Aorta (tissue), 5 donors: Measurements from ENCODE around the gene NLN. TPM values are rescaled to one million over a fixed set of nuclear protein-coding genes. Genes with fewer than 3 reads are reported as not detected.
"Not testable (repeated sequence)": the region's sequence is repeated elsewhere in the genome, so short reads cannot be mapped to it uniquely, and the experiment has no call there.

Experiments
- ATAC-seq: fragments of 200-7000 bp; cut with Tn5 transposase; one replicate; pipeline ENCODE4 v1.9.1; 2022; ENCODE audit warnings: moderate library complexity; ENCODE audit not compliant: low FRiP score
- DNase-seq, 2 donors: peaks; one replicate each; pipeline ENCODE4 v3.0.0-alpha.2; 2020
- H3K27ac ChIP-seq, 2 donors: one replicate each; pipeline ENCODE4 v1.5.1; 2013; ENCODE audit warnings: low read length in 2 of 2, mild to moderate bottlenecking in 2 of 2, moderate library complexity in 2 of 2, control low read depth in 1 of 2, inconsistent platforms in 1 of 2, low read depth in 1 of 2
- H3K27me3 ChIP-seq, 2 donors: one replicate each; pipeline ENCODE4 v1.6.1; 2013; ENCODE audit warnings: control low read depth in 1 of 2, low read length in 1 of 2, mild to moderate bottlenecking in 1 of 2, moderate library complexity in 1 of 2; ENCODE audit not compliant: insufficient read depth in 2 of 2, control insufficient read depth in 1 of 2
- H3K36me3 ChIP-seq, 2 donors: one replicate each; pipeline ENCODE4 v1.6.1; 2013; ENCODE audit warnings: control low read depth in 1 of 2, low read length in 1 of 2, mild to moderate bottlenecking in 1 of 2; ENCODE audit not compliant: insufficient read depth in 2 of 2, control insufficient read depth in 1 of 2
- H3K4me1 ChIP-seq, 2 donors: one replicate each; pipeline ENCODE4 v1.6.1; 2013; ENCODE audit warnings: low read length in 2 of 2, control low read depth in 1 of 2, mild to moderate bottlenecking in 1 of 2, moderate library complexity in 1 of 2; ENCODE audit not compliant: insufficient read depth in 2 of 2, control insufficient read depth in 1 of 2
- H3K4me3 ChIP-seq, 2 donors: one replicate each; pipeline ENCODE4 v1.5.1; 2013; ENCODE audit warnings: low read length in 2 of 2, control low read depth in 1 of 2, mild to moderate bottlenecking in 1 of 2
- H3K9me3 ChIP-seq: one replicate; pipeline ENCODE4 v1.6.1; 2013; ENCODE audit warnings: mild to moderate bottlenecking, low read length; ENCODE audit not compliant: control insufficient read depth
- WGBS, 2 donors: extraction: QIAGEN DNeasy Blood & Tissue Kit; methylation state at CpG; one replicate each; pipeline ENCODE4 v1.1.7; 2013; 5-methylcytosine and 5-hydroxymethylcytosine counted together
- intact Hi-C, 2 donors: fragments of 100-400 bp; cut with DNase I; formaldehyde crosslinking; loops; one replicate each; pipeline versions ENCODE4 v1.14.2 to v1.15.0; 2022
- polyA plus RNA-seq, 2 donors: library from polyadenylated mRNA; stranded (reverse); fragments of 200-250 nt; gene quantifications; one replicate each; pipeline ENCODE4 v1.2.3, GENCODE V29; 2013
- total RNA-seq, 2 donors: library from RNA; stranded (reverse); fragmentation: NEBNext Ultra II Directional; extraction: Animal tissue kit (Norgen Biotek cat#: 25700); gene quantifications; one replicate each; pipeline ENCODE4 v1.2.1, GENCODE V29; 2021
- donor health status: healthy with polysubstance abuse.
- donor health status: Bipolar disorder and iron deficiency.
- donor health status: DM: no; HTN: no; CAD: no.
- donor health status: DM: no; HTN: no; CAD: no.
- donor health status: DM: yes; HTN: yes; CAD: no.

NLN gene
- total and polyA plus RNA-seq, 4 donors, result 2.5 to 16.5 (median 10.5) TPM

- 94 to 97% methylated on average over 4 of the region's 4 CpGs for WGBS, 2 donors
- ATAC-seq, result no peak
- H3K4me3 ChIP-seq, result no peak overlapping the region
Observed at GRCh38 chr5:65802820-65803219, 80.8 kb downstream of the NLN start.

GRCh38 chr5:65803699-65804391 lies 81.8 kb downstream of the NLN start:
- WGBS, 2 donors, result 93 to 94% methylated on average over 5 of the region's 5 CpGs
- ATAC-seq, result peak; percentile 19
- intact Hi-C loops, result loop anchor here in 1 of 2 donors (10.0 kb wide), 1 partner anchor 121 kb away; the partner anchor contains the start of gene ERBIN

More at GRCh38 chr5:65802820-65803219, 80.8 kb downstream of the NLN start:
- no peaks in the 10 kb centered on the region for H3K27me3 ChIP-seq
- no peaks in the 10 kb centered on the region for H3K4me1 ChIP-seq
- H3K27ac ChIP-seq, result no peak overlapping the region
- peaks cover 0 to under 1% of the 10 kb centered on the region in 2 donors for H3K36me3 ChIP-seq
- H3K9me3 ChIP-seq, result no peaks in the 10 kb centered on the region
- intact Hi-C loops, result loop anchor here in 1 of 2 donors (10.0 kb wide), 1 partner anchor 122 kb away; the partner anchor contains the start of gene ERBIN
- DNase-seq, result no peak

DNA sequence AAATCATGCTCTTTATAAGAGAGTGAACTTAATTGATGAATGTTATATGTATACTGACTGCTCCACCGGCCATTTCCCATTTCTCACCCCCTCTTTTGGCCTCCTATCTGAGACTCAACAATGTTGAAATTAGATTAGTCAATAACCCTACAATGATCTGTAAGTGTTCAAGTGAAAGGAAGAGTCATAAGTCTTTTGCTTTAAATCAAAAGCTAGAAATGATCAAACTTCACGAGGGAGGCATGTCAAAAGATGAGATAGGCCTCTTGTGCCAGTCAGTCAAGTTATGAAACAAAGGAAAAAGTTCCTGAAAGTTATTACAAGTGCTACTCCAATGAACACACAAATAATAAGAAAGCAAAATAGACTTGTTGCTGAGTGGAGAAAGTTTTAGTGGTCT lies 83.1 kb downstream of the NLN start:
- peaks cover 0 to 2% of the 10 kb centered on the region in 2 donors for H3K4me1 ChIP-seq
- no peaks in the 10 kb centered on the region for H3K9me3 ChIP-seq
- no peak overlapping the region for H3K4me3 ChIP-seq
- no peaks in the 10 kb centered on the region for H3K36me3 ChIP-seq
- no peak overlapping the region for H3K27ac ChIP-seq
- H3K27me3 ChIP-seq, result no peaks in the 10 kb centered on the region
- DNase-seq (no peak), ATAC-seq (no peak)
- intact Hi-C loops, result loop anchor here in 1 of 2 donors (10.0 kb wide), 1 partner anchor 120 kb away; the partner anchor contains the start of gene ERBIN
- 91% methylated on average over 2 of the region's 2 CpGs for WGBS, 2 donors

More at GRCh38 chr5:65803699-65804391, 81.8 kb downstream of the NLN start:
- no peak overlapping the region for H3K4me3 ChIP-seq
- H3K27me3 ChIP-seq, result no peaks in the 10 kb centered on the region
- H3K9me3 ChIP-seq, result no peaks in the 10 kb centered on the region
- H3K36me3 ChIP-seq, result no peaks in the 10 kb centered on the region
- no peak for DNase-seq
- no peaks in the 10 kb centered on the region for H3K4me1 ChIP-seq
- H3K27ac ChIP-seq, result no peak overlapping the region

DNA sequence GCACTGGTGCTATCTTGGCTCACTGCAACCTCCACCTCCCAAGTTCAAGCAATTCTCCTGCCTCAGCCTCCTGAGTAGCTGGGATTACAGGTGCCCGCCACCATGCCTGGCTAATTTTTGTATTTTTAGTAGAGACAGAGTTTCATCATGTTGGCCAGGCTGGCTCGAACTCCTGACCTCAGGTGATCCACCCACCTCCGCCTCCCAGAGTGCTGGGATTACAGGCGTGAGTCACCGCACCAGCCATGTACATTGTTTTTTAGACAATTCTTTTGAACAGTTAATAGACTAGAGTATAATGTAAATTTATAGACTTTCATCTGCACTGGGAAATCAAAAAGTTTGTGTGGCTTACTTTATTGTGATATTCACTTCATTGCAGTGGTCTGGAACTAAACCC lies 85.5 kb downstream of the NLN start:
- H3K27me3 ChIP-seq, H3K4me3 ChIP-seq, H3K4me1 ChIP-seq, H3K36me3 ChIP-seq, H3K9me3 ChIP-seq, ATAC-seq, H3K27ac ChIP-seq, DNase-seq: not testable (repeated sequence)
- 97 to 99% methylated on average over 5 of the region's 5 CpGs for WGBS, 2 donors
- intact Hi-C loops, result loop anchor here in 1 of 2 donors (10.0 kb wide), 1 partner anchor 117 kb away; the partner anchor contains the start of gene ERBIN

DNA sequence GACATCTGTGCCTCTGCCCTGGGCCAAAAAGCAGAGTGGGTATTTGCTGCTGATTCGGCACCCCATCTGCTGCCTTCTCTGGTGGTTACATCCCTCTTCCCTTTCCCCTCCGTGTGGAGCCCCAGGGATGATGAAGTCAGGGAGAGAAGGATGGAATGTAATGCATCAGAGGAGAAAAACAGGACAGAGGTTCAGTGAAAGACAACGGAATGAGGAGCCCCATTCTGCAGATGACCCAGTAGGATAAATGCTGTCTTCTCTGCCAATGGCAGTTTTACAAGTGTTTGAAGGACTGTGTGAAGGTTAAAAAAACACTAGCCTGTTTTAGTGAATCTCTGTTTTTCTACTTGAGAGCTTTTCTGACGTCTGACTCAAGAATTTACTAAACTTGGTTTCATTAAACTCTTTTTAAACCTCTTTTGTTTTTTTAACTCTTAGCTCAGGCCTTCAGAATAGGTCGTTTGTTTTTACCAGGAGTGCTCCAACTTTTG lies 86.3 kb downstream of the NLN start:
- no peaks in the 10 kb centered on the region for H3K9me3 ChIP-seq
- H3K4me3 ChIP-seq, result no peak overlapping the region
- no peak for ATAC-seq
- intact Hi-C loops, result loop anchor here in 1 of 2 donors (10.0 kb wide), 1 partner anchor 117 kb away; the partner anchor contains the start of gene ERBIN
- peak overlapping the region in 1 of 2 donors; percentile 76 for H3K27ac ChIP-seq
- no peak for DNase-seq
- H3K27me3 ChIP-seq, result no peaks in the 10 kb centered on the region
- H3K4me1 ChIP-seq, result peaks cover 0 to 2% of the 10 kb centered on the region in 2 donors
- 20% methylated on average over 5 of the region's 5 CpGs for WGBS, 2 donors
- H3K36me3 ChIP-seq, result peaks cover 0 to under 1% of the 10 kb centered on the region in 2 donors

DNA sequence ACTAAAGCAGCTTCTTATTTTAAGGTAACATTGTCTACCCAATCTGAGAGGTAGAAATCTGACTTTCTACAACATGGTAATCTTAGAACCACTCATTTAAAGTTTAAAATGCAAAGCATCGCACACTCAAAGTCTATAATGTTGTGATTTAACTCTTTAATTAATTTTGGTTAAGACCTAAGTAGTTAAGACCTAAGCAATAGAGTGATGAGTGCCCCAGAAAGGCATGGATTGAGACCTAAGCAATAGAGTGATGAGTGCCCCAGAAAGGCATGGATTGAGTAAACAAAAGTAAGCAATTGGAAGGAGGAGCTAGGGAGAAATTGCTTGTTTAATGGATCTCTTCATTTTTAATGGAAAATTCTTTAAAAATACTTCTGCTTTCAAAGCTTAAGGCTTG lies 86.8 kb downstream of the NLN start:
- intact Hi-C loops, result loop anchor here in 1 of 2 donors (10.0 kb wide), 1 partner anchor 116 kb away; the partner anchor contains the start of gene ERBIN
- no peak for DNase-seq
- no peak for ATAC-seq
- Histone ChIP-seq H3K4me1 (peaks cover 0 to 2% of the 10 kb centered on the region in 2 donors), H3K9me3 (no peaks in the 10 kb centered on the region), H3K36me3 (peaks cover 0 to 2% of the 10 kb centered on the region in 2 donors), H3K4me3 (no peak overlapping the region), H3K27me3 (no peaks in the 10 kb centered on the region), H3K27ac (peak overlapping the region in 1 of 2 donors; percentile 76)
- 70 to 80% methylated on average over 1 of the region's 1 CpG for WGBS, 2 donors

- Histone ChIP-seq H3K27me3 (no peaks in the 10 kb centered on the region), H3K4me1 (peaks cover 0 to 2% of the 10 kb centered on the region in 2 donors), H3K27ac (no peak overlapping the region), H3K9me3 (no peaks in the 10 kb centered on the region), H3K36me3 (peaks cover 0 to 2% of the 10 kb centered on the region in 2 donors), H3K4me3 (no peak overlapping the region)
- DNase-seq (peak; percentile 80 to 86), ATAC-seq (peak; percentile 77)
- intact Hi-C loops, result loop anchor here in 1 of 2 donors (10.0 kb wide), 1 partner anchor 115 kb away; the partner anchor contains the start of gene ERBIN
- 30 to 33% methylated on average over 8 of the region's 8 CpGs for WGBS, 2 donors
Observed at GRCh38 chr5:65809817-65810531, 88.0 kb downstream of the NLN start.

DNA sequence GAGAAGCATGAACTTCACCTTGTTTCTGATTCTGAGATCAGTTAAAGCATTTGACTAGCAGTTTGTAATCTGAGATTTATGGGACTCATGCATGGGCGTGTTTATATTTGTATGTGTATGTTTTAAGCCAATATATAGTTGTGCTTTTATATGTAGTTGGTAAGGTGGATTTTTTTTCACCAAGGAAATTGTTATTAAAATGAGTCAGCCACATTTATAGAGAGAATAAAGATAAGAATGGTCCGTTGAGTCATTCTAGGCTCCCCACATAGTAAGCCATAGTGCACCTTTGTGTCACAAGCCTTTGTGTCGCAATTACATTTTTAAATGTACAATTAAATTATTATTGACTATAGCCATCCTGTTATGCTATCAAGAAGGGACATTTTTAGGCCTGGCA lies 89.0 kb downstream of the NLN start:
- Histone ChIP-seq H3K27me3 (no peaks in the 10 kb centered on the region), H3K4me3 (no peak overlapping the region), H3K9me3 (no peaks in the 10 kb centered on the region), H3K27ac (no peak overlapping the region), H3K4me1 (peaks cover 0 to 2% of the 10 kb centered on the region in 2 donors), H3K36me3 (peaks cover 0 to 5% of the 10 kb centered on the region in 2 donors)
- WGBS, 2 donors, result 64 to 67% methylated on average over 3 of the region's 3 CpGs
- intact Hi-C loops, result no loop called here
- ATAC-seq (no peak), DNase-seq (no peak)
